ENCODE measurements around the gene ACSL1. TPM values are rescaled to one million over a fixed set of nuclear protein-coding genes. Genes with fewer than 3 reads are reported as not detected.

Gene ACSL1
- total and polyA plus RNA-seq, 9 donors, result 32.8 to 51.9 (median 40.7) TPM

- DNase-seq, result peak; percentile 47
- Histone ChIP-seq H3K27ac (ENCODE audit: low read length) (no peak overlapping the region), H3K9me3 (replicated peaks; ENCODE audit: control insufficient read depth, low read depth, low read length) (no peaks in the 10 kb centered on the region), H3K4me1 (ENCODE audit: control insufficient read depth, insufficient read depth, low read length) (peaks cover 9% of the 10 kb centered on the region), H3K4me3 (ENCODE audit: low read length) (peak overlapping the region; percentile 51), H3K36me3 (ENCODE audit: control insufficient read depth, insufficient read depth, low read length) (no peaks in the 10 kb centered on the region), H3K27me3 (ENCODE audit: control insufficient read depth, insufficient read depth, low read length) (peaks cover 20% of the 10 kb centered on the region)
- WGBS (ENCODE audit: insufficient coverage), result under 1% methylated on average over 85 of the region's 92 CpGs
Measured at GRCh38 chr4:184825141-184825895, 450 bp downstream of the ACSL1 start.

DNA sequence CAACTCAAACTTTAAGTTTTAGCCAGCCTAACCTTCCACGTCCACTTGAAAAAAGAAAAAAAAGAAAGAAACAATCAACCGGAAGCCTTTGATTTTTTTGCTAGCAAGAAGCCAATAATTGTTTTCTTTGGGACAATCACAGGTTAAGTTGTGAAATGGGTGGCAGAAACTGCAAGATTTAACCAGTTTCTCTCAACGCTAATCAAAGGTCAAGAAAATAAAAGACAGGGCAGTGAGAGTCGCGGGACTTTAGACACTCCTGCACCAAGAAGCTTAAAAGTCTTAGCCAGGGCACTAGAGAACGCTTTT is 1.0 kb downstream of the ACSL1 start:
- Histone ChIP-seq H3K9me3 (replicated peaks; ENCODE audit: control insufficient read depth, low read depth, low read length) (no peaks in the 10 kb centered on the region), H3K4me1 (ENCODE audit: control insufficient read depth, insufficient read depth, low read length) (peaks cover 9% of the 10 kb centered on the region), H3K27ac (ENCODE audit: low read length) (no peak overlapping the region), H3K27me3 (ENCODE audit: control insufficient read depth, insufficient read depth, low read length) (peaks cover 20% of the 10 kb centered on the region), H3K36me3 (ENCODE audit: control insufficient read depth, insufficient read depth, low read length) (no peaks in the 10 kb centered on the region), H3K4me3 (ENCODE audit: low read length) (peak overlapping the region; percentile 51)
- no peak for DNase-seq
- WGBS (ENCODE audit: insufficient coverage), result 60% methylated on average over 1 of the region's 6 CpGs

- Histone ChIP-seq H3K27me3 (ENCODE audit: control insufficient read depth, insufficient read depth, low read length) (peaks cover 20% of the 10 kb centered on the region), H3K9me3 (replicated peaks; ENCODE audit: control insufficient read depth, low read depth, low read length) (no peaks in the 10 kb centered on the region), H3K27ac (ENCODE audit: low read length) (no peak overlapping the region), H3K4me1 (ENCODE audit: control insufficient read depth, insufficient read depth, low read length) (peaks cover 9% of the 10 kb centered on the region), H3K4me3 (ENCODE audit: low read length) (peak overlapping the region; percentile 51), H3K36me3 (ENCODE audit: control insufficient read depth, insufficient read depth, low read length) (no peaks in the 10 kb centered on the region)
- DNase-seq, result no peak
- 88% methylated on average over 6 of the region's 13 CpGs for WGBS (ENCODE audit: insufficient coverage)
Measured at GRCh38 chr4:184824081-184824775, 1.5 kb downstream of the ACSL1 start.

DNA sequence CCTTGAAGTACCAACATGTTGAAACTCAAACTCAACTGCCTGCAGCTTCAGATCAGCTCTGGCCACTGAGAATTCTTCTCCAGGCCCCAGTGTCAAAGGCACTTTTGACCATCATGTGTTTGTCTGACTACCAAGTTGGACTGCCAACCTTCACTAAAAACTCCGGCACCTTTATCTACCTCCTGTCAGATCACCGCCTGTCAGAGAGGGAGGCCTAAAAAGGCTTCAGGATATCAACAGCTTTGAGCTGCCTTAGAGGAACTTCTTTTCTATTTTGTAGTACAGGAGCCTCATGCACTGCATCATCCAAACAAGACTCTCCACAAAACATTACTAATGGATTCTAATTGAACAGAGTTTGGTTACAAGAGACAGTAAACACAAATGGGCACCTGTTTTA is 2.8 kb downstream of the ACSL1 start:
- 80% methylated on average over 1 of the region's 2 CpGs for WGBS (ENCODE audit: insufficient coverage)
- no peak for DNase-seq
- Histone ChIP-seq H3K4me1 (ENCODE audit: control insufficient read depth, insufficient read depth, low read length) (peaks cover 18% of the 10 kb centered on the region), H3K27ac (ENCODE audit: low read length) (no peak overlapping the region), H3K27me3 (ENCODE audit: control insufficient read depth, insufficient read depth, low read length) (peaks cover 20% of the 10 kb centered on the region), H3K9me3 (replicated peaks; ENCODE audit: control insufficient read depth, low read depth, low read length) (no peaks in the 10 kb centered on the region), H3K36me3 (ENCODE audit: control insufficient read depth, insufficient read depth, low read length) (no peaks in the 10 kb centered on the region), H3K4me3 (ENCODE audit: low read length) (no peak overlapping the region)

GRCh38 chr4:184822356-184822755 is 3.4 kb downstream of the ACSL1 start:
- WGBS (ENCODE audit: insufficient coverage), result 93% methylated on average over 7 of the region's 9 CpGs
- Histone ChIP-seq H3K27ac (ENCODE audit: low read length) (no peak overlapping the region), H3K9me3 (replicated peaks; ENCODE audit: control insufficient read depth, low read depth, low read length) (no peaks in the 10 kb centered on the region), H3K27me3 (ENCODE audit: control insufficient read depth, insufficient read depth, low read length) (peaks cover 20% of the 10 kb centered on the region), H3K4me1 (ENCODE audit: control insufficient read depth, insufficient read depth, low read length) (peaks cover 20% of the 10 kb centered on the region), H3K4me3 (ENCODE audit: low read length) (no peak overlapping the region), H3K36me3 (ENCODE audit: control insufficient read depth, insufficient read depth, low read length) (no peaks in the 10 kb centered on the region)
- DNase-seq, result no peak

DNA sequence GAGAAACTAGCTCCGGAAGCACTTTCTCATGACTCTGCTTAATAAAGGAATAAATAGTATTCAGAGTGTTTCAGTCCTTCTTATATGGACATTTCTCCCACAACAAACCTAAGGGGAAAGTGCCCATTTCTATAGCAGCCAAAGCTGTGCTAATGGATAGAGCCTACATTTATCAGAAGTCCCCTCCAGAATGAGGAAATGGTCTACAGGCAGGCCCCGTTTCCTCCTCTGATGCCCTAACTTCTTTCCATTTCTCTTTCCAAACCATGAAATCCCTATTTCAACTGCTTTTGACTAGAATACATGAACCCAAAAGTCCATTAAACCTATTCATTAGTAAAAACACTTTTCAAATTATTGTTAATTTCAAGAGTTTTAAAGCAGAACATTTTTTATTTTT is 4.5 kb downstream of the ACSL1 start:
- H3K4me3 ChIP-seq (ENCODE audit: low read length), result no peak overlapping the region
- no peak for DNase-seq
- peaks cover 15% of the 10 kb centered on the region for H3K4me1 ChIP-seq (ENCODE audit: control insufficient read depth, insufficient read depth, low read length)

DNA sequence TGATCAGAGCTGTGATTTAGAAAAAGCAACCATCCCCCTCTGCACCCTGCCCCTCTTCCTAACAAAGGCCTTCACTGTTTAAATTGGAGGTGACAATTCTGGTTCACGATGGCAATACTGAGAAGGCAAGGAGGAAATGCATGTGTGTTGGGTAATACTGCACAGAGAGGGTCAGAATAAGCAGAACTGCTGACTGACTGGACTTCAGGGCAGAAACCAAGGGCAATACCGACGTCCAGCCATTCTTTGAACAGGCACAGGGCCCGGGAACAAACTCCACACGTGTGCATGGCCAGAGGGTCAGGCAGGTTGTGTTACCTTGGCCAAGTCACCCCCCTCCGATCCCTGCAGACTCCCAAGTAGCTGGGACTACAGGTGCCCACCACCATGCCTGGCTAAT is 6.0 kb downstream of the ACSL1 start:
- Histone ChIP-seq H3K27me3 (ENCODE audit: control insufficient read depth, insufficient read depth, low read length) (peaks cover 4% of the 10 kb centered on the region), H3K36me3 (ENCODE audit: control insufficient read depth, insufficient read depth, low read length) (no peaks in the 10 kb centered on the region), H3K4me3 (ENCODE audit: low read length) (no peak overlapping the region), H3K9me3 (replicated peaks; ENCODE audit: control insufficient read depth, low read depth, low read length) (no peaks in the 10 kb centered on the region), H3K27ac (ENCODE audit: low read length) (no peak overlapping the region), H3K4me1 (ENCODE audit: control insufficient read depth, insufficient read depth, low read length) (peaks cover 25% of the 10 kb centered on the region)
- WGBS (ENCODE audit: insufficient coverage), result 88% methylated on average over 5 of the region's 6 CpGs
- no peak for DNase-seq

More for the DNA sequence above, 4.5 kb downstream of the ACSL1 start:
- Histone ChIP-seq H3K9me3 (replicated peaks; ENCODE audit: control insufficient read depth, low read depth, low read length) (no peaks in the 10 kb centered on the region), H3K27me3 (ENCODE audit: control insufficient read depth, insufficient read depth, low read length) (peaks cover 9% of the 10 kb centered on the region), H3K27ac (ENCODE audit: low read length) (no peak overlapping the region), H3K36me3 (ENCODE audit: control insufficient read depth, insufficient read depth, low read length) (no peaks in the 10 kb centered on the region)
- 88% methylated on average over 1 of the region's 2 CpGs for WGBS (ENCODE audit: insufficient coverage)

DNA sequence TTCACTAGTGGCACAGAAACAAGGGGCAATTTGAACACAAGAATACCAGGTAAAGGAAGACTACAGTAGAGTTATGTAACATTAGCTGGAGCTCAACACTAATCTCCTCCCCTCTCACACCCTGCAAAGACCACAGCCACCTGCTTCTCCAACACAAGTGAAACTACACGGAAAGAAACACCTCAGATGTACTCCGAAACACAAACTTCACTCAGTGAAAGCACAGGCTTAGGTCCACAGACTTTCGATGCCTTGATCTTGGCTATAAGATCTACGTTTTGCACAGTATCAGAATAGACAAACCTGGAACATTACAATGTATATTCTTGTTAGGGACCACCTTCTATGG is 7.6 kb downstream of the ACSL1 start:
- no peak for DNase-seq
- WGBS (ENCODE audit: insufficient coverage), result 80% methylated on average over 2 of the region's 4 CpGs
- no peak overlapping the region for H3K27ac ChIP-seq (ENCODE audit: low read length)

DNA sequence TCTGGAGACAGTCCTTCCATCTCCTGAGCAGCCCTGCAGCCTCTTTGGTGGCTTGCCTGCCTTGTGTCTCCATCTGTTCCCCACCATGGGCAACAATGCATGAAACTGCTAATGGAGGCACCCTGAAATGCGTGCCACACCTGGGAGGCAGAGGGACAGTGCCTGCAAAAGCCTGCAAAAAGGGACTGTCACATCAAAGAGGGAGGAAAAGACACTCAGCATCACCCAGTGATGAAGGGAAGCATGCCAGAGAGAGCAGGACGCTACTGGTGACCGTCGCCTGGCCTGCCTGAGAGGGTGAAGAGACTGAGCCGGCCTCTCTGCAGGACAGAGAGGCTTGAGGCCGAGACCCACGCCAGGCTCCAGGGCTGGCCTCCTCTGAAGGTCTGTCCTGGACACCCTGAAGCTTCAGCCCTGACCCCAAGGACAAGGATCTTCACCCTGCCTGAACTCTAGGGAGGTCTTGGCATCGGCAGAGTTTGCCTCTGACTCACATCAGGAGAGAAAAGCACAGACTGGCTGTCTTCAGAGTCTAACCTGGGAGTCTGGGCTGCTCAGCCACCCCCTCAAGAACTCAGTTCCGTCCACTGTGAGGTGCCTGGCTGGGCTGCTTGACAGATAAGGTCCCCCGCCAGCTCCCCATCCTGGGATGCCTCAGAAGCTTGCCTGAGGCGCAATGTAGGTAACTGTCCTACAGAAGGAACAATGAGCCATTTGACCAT is 8.1 kb downstream of the ACSL1 start:
- peaks cover 40% of the 10 kb centered on the region for H3K4me1 ChIP-seq (ENCODE audit: control insufficient read depth, insufficient read depth, low read length)
- no peaks in the 10 kb centered on the region for H3K27me3 ChIP-seq (ENCODE audit: control insufficient read depth, insufficient read depth, low read length)
- no peak for DNase-seq
- 88% methylated on average over 11 of the region's 11 CpGs for WGBS (ENCODE audit: insufficient coverage)
- H3K9me3 ChIP-seq (replicated peaks; ENCODE audit: control insufficient read depth, low read depth, low read length), result no peaks in the 10 kb centered on the region
- H3K36me3 ChIP-seq (ENCODE audit: control insufficient read depth, insufficient read depth, low read length), result no peaks in the 10 kb centered on the region
- no peak overlapping the region for H3K4me3 ChIP-seq (ENCODE audit: low read length)
- H3K27ac ChIP-seq (ENCODE audit: low read length), result no peak overlapping the region

More for the DNA sequence above, 7.6 kb downstream of the ACSL1 start:
- no peaks in the 10 kb centered on the region for H3K9me3 ChIP-seq (replicated peaks; ENCODE audit: control insufficient read depth, low read depth, low read length)
- peaks cover 4% of the 10 kb centered on the region for H3K27me3 ChIP-seq (ENCODE audit: control insufficient read depth, insufficient read depth, low read length)
- no peaks in the 10 kb centered on the region for H3K36me3 ChIP-seq (ENCODE audit: control insufficient read depth, insufficient read depth, low read length)
- peaks cover 36% of the 10 kb centered on the region for H3K4me1 ChIP-seq (ENCODE audit: control insufficient read depth, insufficient read depth, low read length)
- H3K4me3 ChIP-seq (ENCODE audit: low read length), result no peak overlapping the region

GRCh38 chr4:184816962-184817361 is 8.8 kb downstream of the ACSL1 start:
- Histone ChIP-seq H3K4me3 (ENCODE audit: low read length) (no peak overlapping the region), H3K27me3 (ENCODE audit: control insufficient read depth, insufficient read depth, low read length) (no peaks in the 10 kb centered on the region), H3K9me3 (replicated peaks; ENCODE audit: control insufficient read depth, low read depth, low read length) (no peaks in the 10 kb centered on the region), H3K4me1 (ENCODE audit: control insufficient read depth, insufficient read depth, low read length) (peaks cover 47% of the 10 kb centered on the region), H3K36me3 (ENCODE audit: control insufficient read depth, insufficient read depth, low read length) (no peaks in the 10 kb centered on the region), H3K27ac (ENCODE audit: low read length) (no peak overlapping the region)
- DNase-seq, result no peak

Measured in muscle of leg (tissue), 11 donors.